Vagina (tissue), 2 donors: Measurements from ENCODE around the gene ITPK1. TPM values are rescaled to one million over a fixed set of nuclear protein-coding genes. Genes with fewer than 3 reads are reported as not detected.

Experiments used
- DNase-seq, 2 donors: peaks; one replicate each; pipeline ENCODE4 v3.0.0-alpha.2; 2017; ENCODE audit errors: extremely low spot score in 2 of 2
- H3K27ac ChIP-seq: fragments of 200-600 bp; sonication (generic); one replicate; pipeline ENCODE4 v1.5.1; 2019
- H3K27me3 ChIP-seq: fragments of 200-600 bp; sonication (generic); one replicate; pipeline ENCODE4 v1.5.1; 2019
- H3K36me3 ChIP-seq, 2 donors: fragments of 200-600 bp; sonication (generic); one replicate each; pipeline ENCODE4 v1.5.1; 2017 to 2019
- H3K4me1 ChIP-seq: fragments of 200-600 bp; sonication (generic); one replicate; pipeline ENCODE4 v1.5.1; 2019
- H3K4me3 ChIP-seq, 2 donors: fragments of 200-600 bp; sonication (generic); 1 replicate in 1 of 2; 2 replicates in 1 of 2; pipeline ENCODE4 v1.5.1; 2016 to 2019
- H3K9me3 ChIP-seq: fragments of 200-600 bp; sonication (generic); one replicate; pipeline ENCODE4 v1.5.1; 2019
- CTCF ChIP-seq, 3 experiments: fragments of 450-650 bp in 2 of 3; fragments of 200-600 bp in 1 of 3; sonication (generic) in 1 of 3; IDR thresholded peaks; one replicate each; pipeline ENCODE4 v1.5.1; 2017 to 2019; ENCODE audit warnings: antibody characterized with exemption in 3 of 3, mild to moderate bottlenecking in 2 of 3, moderate library complexity in 2 of 3
- POLR2A ChIP-seq, 2 donors: fragments of 450-650 bp; IDR thresholded peaks; one replicate each; pipeline ENCODE4 v1.6.1; 2017; ENCODE audit warnings: antibody characterized with exemption in 2 of 2, mild to moderate bottlenecking in 2 of 2, moderate library complexity in 2 of 2
- POLR2AphosphoS5 ChIP-seq, 2 donors: sonication (generic); formaldehyde crosslinking; IDR thresholded peaks; one replicate each; pipeline ENCODE4 v1.9.0; 2017; ENCODE audit warnings: antibody characterized with exemption in 2 of 2, mild to moderate bottlenecking in 2 of 2, low read depth in 1 of 2; ENCODE audit not compliant: insufficient read depth in 1 of 2
- intact Hi-C: fragments of 100-400 bp; cut with DNase I; formaldehyde crosslinking; loops from one replicate; pipeline ENCODE4 v1.15.1; 2023
- total RNA-seq: library from RNA; depleted of rRNA; stranded (reverse); fragments of >200 nt; gene quantifications from one replicate; pipeline ENCODE4 v1.2.3, GENCODE V29; 2016

Gene ITPK1
- total RNA-seq, 1 donor from 2014 or later = 49.6 TPM

DNA sequence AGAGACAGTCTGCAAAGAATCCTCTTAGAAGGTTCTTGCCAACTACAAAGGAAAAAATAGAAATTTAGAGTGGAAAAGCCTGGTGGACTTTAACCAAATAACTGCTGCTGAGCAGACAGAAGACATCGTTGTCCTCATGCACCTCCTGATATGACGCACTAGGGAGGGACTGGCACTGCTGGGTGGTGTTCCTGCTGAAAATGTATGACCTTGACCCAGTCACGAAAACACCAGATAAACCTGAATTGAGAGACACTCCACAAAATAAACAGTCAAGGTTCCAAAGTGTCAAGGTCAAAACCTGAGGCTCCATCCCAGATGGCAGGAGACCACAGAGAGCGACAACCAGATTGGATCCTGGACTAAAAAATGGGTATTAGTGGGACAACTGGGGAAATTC, 130.8 kb downstream of the ITPK1 start:
- intact Hi-C loops = no loop called here
- TF ChIP-seq POLR2A (IDR thresholded peaks at IDR 0.05) (no peak), CTCF (IDR thresholded peaks at IDR 0.05) (no peak), POLR2AphosphoS5 (IDR thresholded peaks at IDR 0.05; ENCODE audit: insufficient read depth in 1 of 2, low read depth in 1 of 2) (no peak)
- Histone ChIP-seq H3K4me1 (peaks cover 41% of the 10 kb centered on the region), H3K9me3 (no peaks in the 10 kb centered on the region), H3K27me3 (no peaks in the 10 kb centered on the region), H3K36me3 (no peaks in the 10 kb centered on the region), H3K27ac (no peak overlapping the region), H3K4me3 (no peak overlapping the region)
- DNase-seq = no peak

GRCh38 chr14:92984082-92984788, 131.5 kb downstream of the ITPK1 start:
- DNase-seq = no peak
- no peaks in the 10 kb centered on the region for H3K27me3 ChIP-seq
- intact Hi-C loops = no loop called here
- no peak for TF ChIP-seq POLR2AphosphoS5 (IDR thresholded peaks at IDR 0.05; ENCODE audit: insufficient read depth in 1 of 2, low read depth in 1 of 2)
- no peak for TF ChIP-seq CTCF (IDR thresholded peaks at IDR 0.05)
- TF ChIP-seq POLR2A (IDR thresholded peaks at IDR 0.05) = no peak
- peaks cover 41% of the 10 kb centered on the region for H3K4me1 ChIP-seq
- H3K27ac ChIP-seq = no peak overlapping the region
- no peak overlapping the region for H3K4me3 ChIP-seq
- H3K36me3 ChIP-seq = no peaks in the 10 kb centered on the region
- no peaks in the 10 kb centered on the region for H3K9me3 ChIP-seq

DNA sequence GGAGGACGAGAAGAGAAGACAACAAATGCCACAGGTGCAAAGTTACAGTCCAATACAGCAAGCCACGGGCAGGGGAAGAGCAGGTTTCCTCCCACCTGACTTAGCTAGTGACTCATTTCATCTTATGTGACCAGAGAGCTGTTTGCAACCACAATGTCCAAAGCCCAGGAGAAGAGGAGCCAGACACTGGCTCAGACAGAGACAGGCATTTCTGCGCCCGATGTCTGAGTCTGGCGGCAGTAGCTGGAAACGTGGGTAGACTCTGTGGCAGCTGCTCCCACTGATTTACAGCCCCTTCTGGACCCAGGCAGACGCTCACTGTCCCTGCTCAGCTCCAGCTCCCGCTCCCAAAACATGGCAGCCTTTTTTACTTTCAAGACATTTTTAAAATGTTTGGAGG, 132.8 kb downstream of the ITPK1 start:
- peaks cover 35% of the 10 kb centered on the region for H3K4me1 ChIP-seq
- H3K27me3 ChIP-seq = no peaks in the 10 kb centered on the region
- DNase-seq = no peak
- H3K36me3 ChIP-seq = peaks cover 0 to 7% of the 10 kb centered on the region in 2 donors
- TF ChIP-seq POLR2AphosphoS5 (IDR thresholded peaks at IDR 0.05; ENCODE audit: insufficient read depth in 1 of 2, low read depth in 1 of 2) (no peak), POLR2A (IDR thresholded peaks at IDR 0.05) (no peak), CTCF (IDR thresholded peaks at IDR 0.05) (no peak)
- no peak overlapping the region for H3K27ac ChIP-seq
- H3K9me3 ChIP-seq = peaks cover 4% of the 10 kb centered on the region
- no peak overlapping the region for H3K4me3 ChIP-seq
- intact Hi-C loops = no loop called here

GRCh38 chr14:92981726-92982125, 134.0 kb downstream of the ITPK1 start:
- H3K27me3 ChIP-seq = no peaks in the 10 kb centered on the region
- TF ChIP-seq CTCF (IDR thresholded peaks at IDR 0.05) (no peak), POLR2A (IDR thresholded peaks at IDR 0.05) (no peak), POLR2AphosphoS5 (IDR thresholded peaks at IDR 0.05; ENCODE audit: insufficient read depth in 1 of 2, low read depth in 1 of 2) (no peak)
- intact Hi-C loops = no loop called here
- H3K9me3 ChIP-seq = peaks cover 4% of the 10 kb centered on the region
- peaks cover 0 to 7% of the 10 kb centered on the region in 2 donors for H3K36me3 ChIP-seq
- DNase-seq = no peak
- no peak overlapping the region for H3K27ac ChIP-seq
- H3K4me3 ChIP-seq = no peak overlapping the region
- peaks cover 23% of the 10 kb centered on the region for H3K4me1 ChIP-seq

DNA sequence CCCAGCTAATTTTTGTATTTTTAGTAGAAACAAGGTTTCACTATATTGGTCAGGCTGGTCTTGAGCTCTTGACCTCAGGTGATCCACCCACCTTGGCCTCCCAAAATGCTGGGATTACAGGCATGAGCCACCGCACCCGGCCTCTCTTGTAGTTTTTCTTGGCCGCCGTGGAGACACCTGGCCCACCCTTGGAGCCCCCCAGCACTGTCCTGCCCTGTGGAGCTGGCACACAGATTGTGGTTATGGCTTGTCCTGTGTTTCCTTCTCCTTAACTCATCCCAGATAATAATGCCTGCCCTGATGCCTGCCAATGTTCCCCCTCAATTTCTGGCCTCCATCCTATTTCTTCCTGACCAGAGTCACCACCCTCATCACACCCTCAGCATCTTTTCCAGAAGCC, 134.9 kb downstream of the ITPK1 start:
- Histone ChIP-seq H3K27ac (no peak overlapping the region), H3K9me3 (peaks cover 10% of the 10 kb centered on the region), H3K4me1 (peaks cover 14% of the 10 kb centered on the region), H3K27me3 (no peaks in the 10 kb centered on the region), H3K4me3 (no peak overlapping the region), H3K36me3 (peaks cover 0 to 7% of the 10 kb centered on the region in 2 donors)
- TF ChIP-seq POLR2AphosphoS5 (IDR thresholded peaks at IDR 0.05; ENCODE audit: insufficient read depth in 1 of 2, low read depth in 1 of 2) = no peak
- no peak for TF ChIP-seq CTCF (IDR thresholded peaks at IDR 0.05)
- no peak for TF ChIP-seq POLR2A (IDR thresholded peaks at IDR 0.05)
- no peak for DNase-seq
- intact Hi-C loops = no loop called here
